HG02943 (cell line): ENCODE measurements around the gene SNX3.
"Not testable (repeated sequence)": the region's sequence is repeated elsewhere in the genome, so short reads cannot be mapped to it uniquely, and the experiment has no call there.

Experiments
- ATAC-seq: cut with Tn5 transposase; IDR thresholded peaks from one replicate; pipeline ENCODE4 v1.9.1; 2021; ENCODE audit warnings: mild to moderate bottlenecking, low read depth, moderate library complexity; ENCODE audit not compliant: unreplicated experiment

Gene SNX3

DNA sequence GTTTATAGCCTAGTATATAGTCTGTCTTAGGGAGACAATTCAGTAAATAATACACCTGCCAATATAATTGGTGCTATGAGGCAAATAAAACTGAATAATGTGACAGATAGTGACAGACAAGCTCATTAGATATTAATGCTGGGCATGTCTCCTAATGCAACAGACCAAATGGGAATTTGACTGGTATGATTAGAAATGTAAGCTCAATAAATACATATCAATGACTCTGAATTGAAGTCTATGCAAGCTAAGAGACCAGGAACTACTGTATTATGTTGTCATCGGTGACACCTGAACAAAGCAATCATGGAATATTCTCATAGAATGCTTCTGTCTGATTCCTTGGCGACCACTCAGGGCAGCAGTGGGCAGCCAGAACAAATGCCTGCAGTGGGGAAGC, 2.5 kb upstream of the SNX3 start:
- ATAC-seq: no peak

DNA sequence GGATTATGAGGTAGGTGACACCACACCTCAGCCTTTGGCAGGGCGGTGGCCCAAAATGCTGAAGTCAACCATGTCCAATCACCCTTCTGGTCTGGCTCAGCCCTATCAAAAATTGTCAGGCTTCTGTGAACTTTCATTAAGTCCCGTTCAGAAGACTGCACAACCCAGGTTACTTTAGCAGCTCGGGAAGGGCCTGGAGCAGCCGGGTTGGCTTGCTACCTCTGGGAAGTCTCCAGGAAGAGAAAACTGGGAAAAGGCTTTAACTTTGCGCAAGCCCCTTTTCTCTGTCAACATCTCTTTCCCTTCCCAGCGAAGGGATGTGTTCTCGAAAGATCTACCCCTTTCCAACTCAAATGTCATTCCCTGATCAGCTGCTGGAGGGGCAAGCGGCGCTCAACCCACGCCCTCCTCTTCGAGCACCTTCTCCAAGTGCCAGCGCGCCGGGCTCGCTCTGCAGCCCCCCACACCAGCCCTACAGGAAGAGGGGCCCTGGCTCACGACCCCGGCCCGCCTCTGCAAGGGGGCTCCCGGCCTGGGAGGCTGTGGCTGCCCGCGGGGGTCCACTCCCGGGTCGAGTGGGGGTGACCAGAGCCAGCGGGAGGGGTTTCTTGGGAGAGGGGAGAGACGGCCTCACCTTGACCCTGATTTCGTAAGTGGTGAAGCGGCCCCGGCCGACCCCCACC, 573 bp downstream of the SNX3 start:
- peak; percentile 5 for ATAC-seq

DNA sequence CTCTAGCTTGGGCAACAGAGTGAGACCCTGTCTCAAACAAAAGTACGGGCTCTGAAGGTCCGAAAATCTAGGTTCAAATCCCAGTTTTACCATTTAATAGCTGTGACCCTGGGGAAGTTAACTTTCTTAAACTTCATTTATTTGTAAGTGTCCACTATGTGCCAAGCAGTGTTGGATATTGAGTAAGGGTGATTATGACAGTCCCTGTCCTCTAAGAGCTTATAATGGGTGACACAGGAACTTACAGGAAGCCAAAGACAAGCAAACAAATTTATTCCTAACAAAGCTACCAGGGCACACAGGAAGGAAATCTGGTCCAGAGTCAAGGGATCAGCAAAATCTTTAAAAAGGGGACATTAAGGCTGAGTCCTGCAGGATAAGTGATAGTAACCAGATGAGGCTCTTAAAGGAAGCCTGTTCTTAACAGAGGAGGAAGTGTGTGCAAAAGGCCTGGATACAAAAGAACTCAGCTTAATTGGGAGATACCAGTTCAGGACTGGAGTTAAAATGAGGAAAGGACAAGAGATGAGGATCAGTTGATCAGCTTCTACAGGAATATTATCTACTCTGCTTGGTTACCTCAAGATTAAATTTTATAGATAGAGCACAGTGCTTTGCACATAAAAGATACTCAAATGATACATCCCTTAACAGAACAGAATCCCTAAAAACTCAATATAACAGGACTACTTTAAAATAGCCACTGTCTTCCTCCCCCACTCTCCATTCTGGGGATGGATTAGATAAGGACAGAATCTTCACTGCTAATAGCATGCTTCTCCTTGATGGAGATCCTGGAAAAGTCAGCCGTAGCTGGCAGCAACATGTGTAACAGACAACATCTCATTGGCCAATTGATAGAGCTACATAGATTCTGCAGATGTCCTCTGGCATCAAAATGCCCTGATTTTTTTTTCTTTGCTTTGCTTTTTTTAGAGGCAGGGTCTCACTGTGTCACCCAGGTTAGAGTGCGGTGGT, 6.1 kb downstream of the SNX3 start:
- ATAC-seq: no peak

DNA sequence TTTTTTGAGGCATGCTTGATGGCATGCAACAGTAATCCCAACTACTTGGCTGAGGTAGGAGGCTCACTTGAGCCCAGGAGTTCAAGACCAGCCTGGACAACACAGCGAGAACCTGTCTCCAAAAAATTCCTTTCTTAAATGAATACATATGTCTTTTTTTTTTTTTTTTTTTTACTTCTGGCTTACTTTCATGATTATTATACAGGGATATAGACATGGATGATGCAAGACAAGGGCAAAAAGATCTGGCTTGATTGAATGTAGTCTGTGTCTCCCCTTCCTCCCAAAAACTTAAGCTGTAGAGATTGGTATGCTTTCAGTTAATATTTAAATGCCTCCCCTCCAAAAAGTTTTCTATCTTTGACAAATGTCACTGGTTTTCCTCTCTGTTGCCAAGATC, 7.6 kb downstream of the SNX3 start:
- ATAC-seq: no peak

DNA sequence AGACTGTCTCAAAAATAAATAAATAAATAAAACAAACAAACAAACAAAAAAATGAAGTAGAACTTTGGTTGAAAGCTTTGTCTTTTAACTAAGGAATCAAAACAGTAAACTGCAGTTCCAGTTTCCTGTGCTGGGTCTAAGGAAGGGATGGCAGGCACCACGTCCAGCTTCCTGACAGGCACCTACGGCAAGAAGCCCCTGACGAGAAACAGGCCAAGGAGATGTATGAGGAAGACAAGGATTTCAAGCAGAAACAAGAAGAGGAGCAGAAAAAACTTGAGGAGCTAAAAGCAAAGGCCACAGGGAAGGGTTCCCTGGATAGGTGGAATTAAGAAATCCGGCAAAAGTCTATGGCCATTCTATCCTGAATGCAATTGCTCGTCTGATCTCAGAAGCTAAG, 8.8 kb downstream of the SNX3 start:
- ATAC-seq: no peak

DNA sequence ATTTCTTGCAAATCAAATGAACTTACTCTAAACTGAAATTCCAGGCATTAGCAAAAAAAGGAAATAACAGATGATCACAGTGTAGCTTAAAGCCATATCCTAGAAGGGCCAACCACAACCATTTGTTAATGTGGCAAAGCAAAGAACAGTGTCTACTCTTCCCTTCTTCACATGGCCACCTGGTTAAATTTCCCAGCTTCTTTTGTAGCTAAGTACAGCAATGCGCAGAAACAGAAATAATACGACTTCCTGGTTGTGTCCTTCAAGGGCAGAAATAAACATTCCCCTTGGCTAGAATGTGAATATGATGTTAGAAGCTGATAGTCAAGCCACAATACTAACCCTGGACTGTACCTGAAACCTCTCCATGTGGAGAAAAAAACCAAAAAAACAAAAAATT, 9.6 kb downstream of the SNX3 start:
- ATAC-seq: no peak

DNA sequence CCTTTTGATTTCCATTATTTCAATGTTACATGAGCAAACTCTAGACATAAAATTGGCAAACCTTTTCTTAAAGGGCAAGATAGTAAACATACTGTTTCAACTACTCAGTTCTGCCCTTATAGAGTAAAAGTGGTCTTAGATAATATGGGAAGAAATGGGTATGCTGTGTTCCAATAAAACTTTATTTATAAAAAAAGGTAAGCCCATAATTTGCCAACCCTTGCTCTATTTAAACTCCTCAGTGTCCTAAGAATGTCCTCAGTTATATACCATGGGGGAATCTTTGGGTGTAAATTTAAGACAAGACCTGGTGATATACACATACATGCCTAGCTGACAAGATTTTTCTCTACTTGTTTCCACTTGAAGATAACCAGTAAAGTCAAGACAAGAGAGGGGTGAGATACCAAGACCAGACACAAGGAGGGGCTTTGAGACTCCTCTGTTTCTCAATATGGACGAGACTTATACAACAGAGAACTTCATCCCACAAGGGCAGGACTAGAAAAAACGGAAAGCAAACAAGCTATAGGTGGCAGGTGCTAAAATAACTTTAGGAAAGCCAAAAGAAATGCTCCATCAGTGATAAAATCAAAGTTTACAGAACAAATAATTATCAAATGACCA, 10.5 kb downstream of the SNX3 start:
- no peak for ATAC-seq

DNA sequence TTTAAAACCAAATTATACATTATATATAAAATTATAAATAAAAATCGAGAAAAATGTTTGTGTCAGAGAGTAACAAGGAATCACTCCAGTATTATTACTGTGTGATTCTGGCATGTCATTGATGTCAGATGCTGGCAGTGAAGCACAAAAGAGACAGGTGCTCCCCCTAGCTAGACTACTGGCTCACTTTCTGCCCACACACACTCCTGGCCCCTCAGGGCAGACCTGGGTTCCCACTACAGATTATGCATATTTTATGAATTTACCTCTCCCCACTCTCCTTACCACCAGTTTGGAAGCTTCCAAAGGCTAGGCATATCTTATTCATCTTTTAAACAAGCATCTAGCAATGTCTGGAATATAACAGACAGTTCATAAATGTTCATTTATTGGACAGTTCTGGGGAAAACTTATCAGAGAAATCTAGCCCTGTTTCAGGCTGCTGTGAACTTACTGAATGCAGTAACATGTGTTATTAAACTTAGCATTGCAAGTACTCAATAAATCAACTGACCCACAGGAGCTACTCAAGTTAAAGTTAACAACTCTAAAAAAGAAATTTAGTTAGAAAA, 12.8 kb downstream of the SNX3 start:
- ATAC-seq: no peak

DNA sequence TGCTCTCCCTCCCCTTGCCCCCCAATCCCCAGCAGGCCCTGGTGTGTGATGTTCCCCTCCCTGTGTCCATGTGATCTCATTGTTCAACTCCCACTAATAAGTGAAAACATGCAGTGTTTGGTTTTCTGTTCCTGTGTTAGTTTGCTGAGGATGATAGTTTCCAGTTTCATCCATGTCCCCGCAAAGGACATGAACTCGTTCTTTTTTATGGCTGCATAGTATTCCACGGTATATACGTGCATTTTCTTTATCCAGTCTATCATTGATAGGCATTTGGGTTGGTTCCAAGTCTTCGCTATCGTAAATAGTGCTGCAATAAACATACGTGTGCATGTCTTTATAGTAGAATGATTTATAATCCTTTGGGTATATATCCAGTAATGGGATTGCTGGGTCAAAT, 15.7 kb downstream of the SNX3 start:
- ATAC-seq: not testable (repeated sequence)

DNA sequence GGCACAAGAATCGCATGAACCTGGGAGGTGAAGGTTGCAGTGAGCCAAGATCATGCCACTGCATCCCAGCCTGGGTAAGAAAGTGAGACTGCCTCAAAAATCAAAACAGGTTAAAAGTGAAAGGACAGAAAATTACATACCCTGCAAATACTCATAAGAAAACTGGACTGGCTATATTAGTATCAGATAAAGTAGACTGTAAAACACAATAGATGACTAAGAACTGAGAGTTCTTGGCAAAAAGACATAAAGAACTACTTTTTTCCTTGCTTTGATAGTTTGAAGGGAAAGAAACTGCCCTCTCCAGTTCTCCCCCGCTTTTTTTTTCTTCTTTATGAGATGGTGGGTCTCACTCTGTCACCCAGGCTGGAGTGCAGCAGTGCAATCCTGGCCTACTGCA, 17.0 kb downstream of the SNX3 start:
- ATAC-seq: no peak

DNA sequence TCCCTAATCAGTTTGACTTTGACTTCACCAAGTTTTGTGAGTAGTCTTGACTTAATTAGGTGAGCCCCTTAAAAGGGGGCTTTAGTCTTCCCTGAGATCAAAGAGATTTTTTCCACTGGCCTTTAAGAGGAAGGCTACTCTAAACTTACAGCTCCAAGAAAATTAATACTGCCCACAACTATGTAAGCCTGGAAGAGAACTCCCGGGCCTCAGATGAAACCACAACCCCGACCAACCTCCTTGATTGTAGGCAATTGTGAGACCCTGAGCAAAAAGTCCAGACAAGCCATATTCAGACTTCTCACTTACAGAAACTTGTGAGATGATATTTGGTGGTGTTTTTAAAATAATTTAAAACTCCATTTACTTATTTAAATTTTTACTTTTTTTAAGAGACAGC, 18.1 kb downstream of the SNX3 start:
- ATAC-seq: no peak

DNA sequence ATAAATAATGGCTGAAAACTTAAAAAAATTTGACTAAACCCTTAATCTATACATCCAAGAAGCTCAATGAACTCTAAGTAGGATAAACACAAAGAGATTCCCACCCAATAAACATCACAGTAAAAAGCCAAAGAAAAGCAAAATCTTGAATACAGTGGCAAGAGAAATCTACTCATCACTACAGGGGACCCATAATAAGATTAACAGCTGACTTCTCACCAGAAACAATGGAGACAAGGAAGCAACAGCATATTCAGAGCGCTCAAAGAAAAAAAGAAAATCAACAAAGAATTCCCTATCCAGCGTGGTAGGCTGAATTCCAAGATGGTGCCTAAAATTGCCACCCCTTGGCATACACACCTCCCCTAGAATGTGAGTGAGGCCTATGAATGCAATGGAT, 18.6 kb downstream of the SNX3 start:
- ATAC-seq: no peak

DNA sequence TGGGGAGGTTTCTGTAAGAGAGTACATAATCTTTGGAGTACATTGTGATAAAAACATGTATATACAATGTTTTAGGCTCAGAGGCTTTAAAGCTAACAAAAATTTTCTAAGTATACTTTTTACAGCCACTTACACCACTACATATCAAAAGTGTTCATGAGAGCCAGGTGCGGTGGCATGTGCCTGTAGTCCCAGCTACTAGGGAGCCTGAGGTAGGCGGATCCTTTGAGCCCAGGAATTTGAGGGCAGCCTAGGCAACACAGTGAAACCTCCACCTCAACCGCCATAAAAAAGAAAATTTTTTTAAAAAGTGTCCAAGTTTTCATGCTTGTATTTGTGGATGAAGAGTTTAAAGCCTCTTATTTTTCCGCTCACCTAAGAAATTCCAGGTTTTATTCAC, 22.5 kb downstream of the SNX3 start:
- ATAC-seq: no peak

DNA sequence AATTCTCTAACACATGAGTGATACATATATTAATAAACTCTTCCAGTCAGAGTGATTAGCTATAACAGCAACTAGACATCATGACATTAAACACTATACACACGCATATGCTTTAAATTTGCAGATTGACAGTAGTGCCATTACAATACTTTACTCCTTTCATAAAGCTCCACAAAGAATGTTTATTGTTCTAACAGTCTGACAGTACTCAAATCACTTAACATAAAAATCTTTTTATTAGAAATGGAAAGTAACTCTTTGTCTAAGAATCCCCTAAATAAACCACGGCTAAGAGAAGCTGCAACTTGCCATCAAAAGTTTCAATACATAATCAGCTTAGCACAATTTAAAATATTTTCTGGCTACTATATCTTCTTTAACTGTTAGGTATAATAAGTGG, 24.0 kb downstream of the SNX3 start:
- ATAC-seq: no peak

DNA sequence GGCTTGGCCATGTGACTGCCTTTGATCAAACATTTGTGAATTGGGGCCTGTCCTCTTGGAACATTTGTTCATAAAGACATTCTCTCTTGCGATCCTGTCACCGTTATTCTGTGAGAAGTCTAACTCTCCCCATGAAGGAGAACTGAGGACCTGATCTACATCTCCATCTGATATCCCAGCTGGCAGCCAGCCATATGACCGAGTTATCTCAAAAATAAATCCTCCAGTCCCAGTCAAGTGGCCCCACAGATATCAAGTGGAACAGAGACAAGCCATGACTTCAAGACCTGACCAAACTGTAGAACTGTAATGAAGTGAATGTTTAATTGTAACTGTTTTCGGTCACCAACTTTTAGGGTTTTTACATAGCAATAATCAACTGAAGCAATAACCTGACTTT, 25.7 kb downstream of the SNX3 start:
- no peak for ATAC-seq

DNA sequence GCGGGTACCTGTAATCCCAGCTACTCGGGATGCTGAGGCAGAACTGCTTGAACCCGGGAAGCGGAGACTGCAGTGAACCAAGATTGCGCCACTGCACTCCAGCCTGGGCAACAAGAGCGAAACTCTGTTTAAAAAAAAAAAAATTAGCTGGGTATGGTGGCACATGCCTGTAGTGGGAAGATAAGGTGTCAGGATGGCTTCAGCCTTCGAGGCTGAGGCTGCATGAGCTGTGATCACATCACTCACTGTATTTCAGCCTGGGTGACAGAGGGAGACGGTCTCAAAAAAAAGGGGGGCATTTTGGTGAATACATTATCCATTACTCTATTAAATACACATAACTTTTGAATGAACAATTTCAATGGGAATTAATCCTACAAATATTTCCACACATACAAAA, 32.4 kb downstream of the SNX3 start:
- no peak for ATAC-seq

DNA sequence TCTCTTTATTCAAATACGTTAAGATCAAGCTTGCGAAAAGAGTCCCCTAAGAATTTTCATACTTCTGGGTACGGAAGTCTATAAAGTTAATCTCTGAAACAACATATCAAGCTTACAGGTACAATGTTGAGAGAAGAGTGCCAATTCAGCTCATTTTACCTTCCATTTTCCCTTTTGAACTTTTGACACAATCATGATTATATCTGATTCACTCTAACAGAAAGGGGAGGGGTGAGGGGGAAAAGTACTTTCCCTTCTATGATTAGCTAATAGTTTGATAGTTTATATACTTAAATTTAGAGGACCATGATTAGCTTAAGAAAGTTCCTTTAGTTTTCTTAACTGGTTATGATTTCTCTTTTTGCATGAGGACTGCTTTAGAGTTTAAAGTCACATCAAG, 33.5 kb downstream of the SNX3 start:
- no peak for ATAC-seq

DNA sequence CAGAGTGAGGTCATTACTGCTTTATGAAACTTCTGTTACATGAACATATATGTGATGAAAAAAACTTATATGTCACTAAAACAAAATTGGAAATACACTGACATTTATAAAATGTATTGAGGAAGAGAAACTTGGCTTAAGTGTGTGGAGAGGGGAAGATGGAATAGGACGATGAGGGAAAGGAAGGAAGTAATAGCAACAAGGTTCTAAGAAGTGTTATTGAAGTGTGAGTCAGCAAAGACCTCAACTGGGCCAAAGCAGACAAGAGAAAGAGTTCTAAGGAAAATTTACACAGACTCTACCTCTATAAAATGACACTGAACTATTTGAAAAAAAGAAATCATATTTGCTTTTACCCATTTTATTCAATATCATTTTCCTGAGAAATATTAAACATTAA, 38.3 kb downstream of the SNX3 start:
- no peak for ATAC-seq

DNA sequence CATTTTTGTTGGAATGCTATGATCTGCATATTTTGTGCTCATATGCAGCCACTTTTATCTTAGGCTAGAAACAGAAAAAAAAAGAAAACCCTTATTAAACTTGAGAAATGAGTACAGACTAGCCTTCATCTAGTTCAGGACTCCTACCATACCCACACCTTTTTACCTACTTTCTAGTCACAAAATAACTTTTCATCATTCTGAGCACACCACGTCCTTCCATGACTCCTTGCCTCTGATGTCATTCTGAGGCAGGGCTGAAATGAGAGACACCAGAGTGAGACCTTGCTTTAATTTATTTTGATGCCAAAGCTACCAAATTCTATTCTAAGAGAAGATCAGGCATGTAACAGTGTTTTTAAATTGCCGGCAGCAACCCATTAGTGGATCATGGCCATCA, 38.8 kb downstream of the SNX3 start:
- ATAC-seq: no peak

DNA sequence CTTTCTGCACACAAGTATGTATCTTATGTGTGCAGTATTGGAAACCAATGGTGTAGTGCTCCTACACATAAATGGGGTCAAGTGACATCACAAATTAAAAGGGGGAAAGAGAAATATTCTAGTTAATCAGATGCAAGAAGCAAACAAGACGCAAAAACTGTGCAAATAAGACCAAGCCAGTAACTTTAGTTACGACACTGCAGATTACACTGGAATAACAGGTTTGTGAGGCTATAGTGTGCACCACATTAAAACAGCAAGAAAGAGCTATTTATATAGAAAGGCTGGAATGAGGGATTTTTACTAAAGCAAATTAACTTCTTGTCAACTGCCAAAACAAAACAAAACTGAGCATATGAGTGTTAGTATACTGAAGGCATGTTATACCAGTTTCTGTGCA, 49.2 kb downstream of the SNX3 start:
- ATAC-seq: no peak

DNA sequence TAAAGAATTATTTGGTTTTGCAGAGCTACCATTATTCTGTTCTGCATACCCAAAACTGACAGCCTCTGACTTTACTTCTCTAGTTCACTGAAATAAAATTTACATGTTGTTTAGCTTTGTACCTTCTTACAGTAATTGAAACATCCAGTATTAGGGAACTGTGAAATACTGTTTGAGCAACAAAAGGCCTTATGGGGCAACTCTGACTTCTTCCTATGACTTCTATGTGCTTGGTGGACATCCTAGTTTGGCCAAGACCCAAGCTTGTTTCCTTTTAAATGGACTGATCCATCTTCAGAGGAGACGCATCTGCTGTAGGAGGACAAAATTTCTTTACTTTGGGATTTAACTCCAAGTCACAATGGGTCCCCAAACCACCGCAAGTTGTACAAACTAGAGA, 50.3 kb downstream of the SNX3 start:
- no peak for ATAC-seq
